GM12801 (cell line): Measurements from ENCODE around the gene OR2L13.

Experiments used
- CTCF ChIP-seq: IDR thresholded peaks from one replicate; pipeline ENCODE4 v1.5.1; 2011; ENCODE audit warnings: control low read depth; ENCODE audit not compliant: insufficient read length; ENCODE audit errors: extremely low read depth

The OR2L13 gene, protein sequence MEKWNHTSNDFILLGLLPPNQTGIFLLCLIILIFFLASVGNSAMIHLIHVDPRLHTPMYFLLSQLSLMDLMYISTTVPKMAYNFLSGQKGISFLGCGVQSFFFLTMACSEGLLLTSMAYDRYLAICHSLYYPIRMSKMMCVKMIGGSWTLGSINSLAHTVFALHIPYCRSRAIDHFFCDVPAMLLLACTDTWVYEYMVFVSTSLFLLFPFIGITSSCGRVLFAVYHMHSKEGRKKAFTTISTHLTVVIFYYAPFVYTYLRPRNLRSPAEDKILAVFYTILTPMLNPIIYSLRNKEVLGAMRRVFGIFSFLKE

DNA sequence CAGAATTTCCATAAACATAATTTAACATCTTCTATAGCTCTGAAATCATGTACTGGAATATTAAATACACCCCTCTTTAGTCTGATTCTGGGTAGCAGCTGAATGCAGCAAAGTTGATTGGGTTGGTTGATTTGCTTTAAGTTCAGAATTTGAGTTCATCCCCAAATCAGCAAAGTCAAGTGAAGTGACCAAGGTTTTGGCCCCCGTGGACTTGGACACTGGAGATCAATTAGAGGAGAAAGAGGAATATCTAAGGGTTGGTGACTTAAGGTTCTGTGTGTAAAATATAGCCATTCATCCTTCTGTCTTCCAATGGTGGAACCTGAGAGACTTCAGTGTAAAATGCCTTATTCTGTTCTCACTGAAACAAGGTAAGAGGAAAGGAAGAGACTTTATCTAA lies at the start of gene OR2L13:
Gene OR2L13, plus strand, starts transcription at position 301 of the 400 bp plus-strand sequence. CDS start 4,192 bp downstream, outside the sequence.
- no peak for TF ChIP-seq CTCF

- TF ChIP-seq CTCF, result no peak
Observed at GRCh38 chr1:248045209-248045608, 49.8 kb upstream of the OR2L13 start.

DNA sequence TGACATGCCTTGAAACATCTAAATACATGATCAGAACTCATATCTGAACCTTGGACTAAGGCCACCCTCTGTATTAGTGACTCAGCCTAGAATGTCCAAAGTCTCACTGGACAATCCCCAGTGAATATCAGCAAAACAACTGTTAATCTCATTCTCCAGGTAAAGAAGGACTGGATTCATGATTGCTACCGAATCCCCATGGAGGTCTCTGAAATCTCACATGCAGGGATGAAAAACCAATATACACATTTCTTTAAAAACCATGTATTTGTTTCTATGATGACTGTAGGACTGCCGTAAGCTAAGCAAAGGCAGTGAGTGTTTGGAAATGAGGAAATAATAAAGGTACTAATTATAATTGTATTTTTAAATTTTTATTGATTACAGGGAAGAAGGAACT lies 48.4 kb upstream of the OR2L13 start, which contains the start of gene OR2L3:
Gene OR2L3, plus strand, starts transcription at position 301 of the 400 bp plus-strand sequence. CDS start 13,846 bp downstream, outside the sequence.
- TF ChIP-seq CTCF, result no peak

- TF ChIP-seq CTCF, result no peak
Observed at GRCh38 chr1:248047008-248047407, 48.0 kb upstream of the OR2L13 start.

GRCh38 chr1:248054671-248055070 lies 40.3 kb upstream of the OR2L13 start:
- TF ChIP-seq CTCF, result no peak

DNA sequence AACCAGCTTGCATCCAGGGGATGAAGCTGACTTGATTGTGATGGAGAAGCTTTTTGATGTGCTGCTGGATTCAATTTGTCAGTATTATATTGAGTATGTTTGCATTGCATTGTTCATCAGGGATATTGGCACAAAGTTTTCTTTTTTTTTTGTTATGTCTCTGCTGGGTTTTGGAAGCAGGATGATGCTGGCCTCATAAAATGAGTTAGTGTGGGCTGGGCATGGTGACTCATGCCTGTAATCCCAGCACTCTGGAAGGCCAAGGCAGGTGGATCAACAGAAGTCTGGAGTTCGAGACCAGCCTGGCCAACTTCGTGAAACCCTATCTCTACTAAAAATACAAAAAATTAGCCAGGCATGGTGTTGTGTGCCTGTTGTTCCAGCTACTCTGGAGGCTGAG lies 39.7 kb upstream of the OR2L13 start:
- no peak for TF ChIP-seq CTCF

- TF ChIP-seq CTCF, result no peak
Observed at GRCh38 chr1:248065071-248065470, 29.9 kb upstream of the OR2L13 start.
